SU-DHL-6 (cell line): ENCODE data around the gene OGDH.

Experiments used
- EZH2phosphoT487 ChIP-seq: fragments of 200-600 bp; sonication (generic), shearing (Covaris generic); conservative IDR thresholded peaks from 2 replicates; pipeline ENCODE4 v1.6.1; 2018; ENCODE audit warnings: mild to moderate bottlenecking, antibody characterized with exemption, low read length, moderate library complexity, mixed read lengths
- TF ChIP-seq, protein P1 (sequence below): fragments of 200-600 bp; sonication (generic); IDR thresholded peaks from one replicate; pipeline ENCODE4 v1.5.1; 2017; ENCODE audit warnings: antibody characterized with exemption, mild to moderate bottlenecking, low read length, moderate library complexity; ENCODE audit not compliant: insufficient read depth, poor library complexity, severe bottlenecking

DNA sequence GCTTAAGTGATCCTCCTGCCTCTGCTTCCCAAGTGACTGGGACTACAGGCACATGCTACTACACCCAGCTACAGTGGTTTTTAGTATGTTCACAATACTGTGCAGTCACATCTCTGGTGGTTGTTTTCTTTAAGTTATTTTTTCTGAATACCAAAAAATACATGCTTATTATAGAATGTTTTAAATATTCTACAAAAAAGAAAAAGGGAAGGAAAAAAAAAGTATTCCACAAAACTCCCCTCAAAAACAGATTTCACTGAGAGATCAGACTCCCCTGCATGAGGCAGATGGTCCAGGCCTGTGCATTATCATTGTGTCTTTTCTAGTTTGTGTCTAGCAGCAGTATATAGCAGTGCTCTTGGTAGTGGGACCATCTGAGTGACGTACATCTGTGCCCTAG, 36.8 kb downstream of the OGDH start:
- TF ChIP-seq, protein P1, sequence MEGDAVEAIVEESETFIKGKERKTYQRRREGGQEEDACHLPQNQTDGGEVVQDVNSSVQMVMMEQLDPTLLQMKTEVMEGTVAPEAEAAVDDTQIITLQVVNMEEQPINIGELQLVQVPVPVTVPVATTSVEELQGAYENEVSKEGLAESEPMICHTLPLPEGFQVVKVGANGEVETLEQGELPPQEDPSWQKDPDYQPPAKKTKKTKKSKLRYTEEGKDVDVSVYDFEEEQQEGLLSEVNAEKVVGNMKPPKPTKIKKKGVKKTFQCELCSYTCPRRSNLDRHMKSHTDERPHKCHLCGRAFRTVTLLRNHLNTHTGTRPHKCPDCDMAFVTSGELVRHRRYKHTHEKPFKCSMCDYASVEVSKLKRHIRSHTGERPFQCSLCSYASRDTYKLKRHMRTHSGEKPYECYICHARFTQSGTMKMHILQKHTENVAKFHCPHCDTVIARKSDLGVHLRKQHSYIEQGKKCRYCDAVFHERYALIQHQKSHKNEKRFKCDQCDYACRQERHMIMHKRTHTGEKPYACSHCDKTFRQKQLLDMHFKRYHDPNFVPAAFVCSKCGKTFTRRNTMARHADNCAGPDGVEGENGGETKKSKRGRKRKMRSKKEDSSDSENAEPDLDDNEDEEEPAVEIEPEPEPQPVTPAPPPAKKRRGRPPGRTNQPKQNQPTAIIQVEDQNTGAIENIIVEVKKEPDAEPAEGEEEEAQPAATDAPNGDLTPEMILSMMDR, result no peak
- no peak for TF ChIP-seq EZH2phosphoT487
